ENCODE data around the gene KHDC1L.

Gene KHDC1L

DNA sequence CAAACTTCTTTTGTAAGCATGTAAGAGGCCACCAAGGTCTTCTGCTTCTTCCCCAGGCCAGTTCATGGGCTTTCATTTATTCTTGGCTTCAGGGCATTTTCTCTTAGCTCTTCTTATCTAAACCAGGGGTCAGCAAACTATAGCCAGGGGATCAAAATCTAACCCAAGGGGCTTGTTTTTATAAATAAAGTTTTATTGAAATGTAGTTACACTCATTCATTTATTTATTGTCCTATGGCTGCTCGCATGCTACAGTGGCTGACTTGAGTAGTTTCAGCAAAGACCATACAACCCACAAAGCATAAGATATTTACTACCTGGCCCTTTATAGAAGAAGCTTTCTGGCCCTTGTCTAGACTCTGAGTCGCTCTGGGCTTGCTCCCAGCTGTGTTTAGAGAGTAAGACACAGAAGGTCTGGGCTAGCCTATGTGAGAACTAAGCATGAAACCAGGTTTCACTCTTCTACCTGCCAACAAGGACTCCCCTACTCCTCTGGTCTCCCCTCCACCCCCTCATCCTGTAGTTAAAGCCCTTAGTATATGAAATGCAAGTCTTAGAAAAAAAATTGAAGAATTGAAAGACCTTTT lies 43.2 kb downstream of the KHDC1L start:
- no peak overlapping the region for H3K4me2 ChIP-seq (ENCODE audit: insufficient read depth, low read length)
- ATAC-seq (ENCODE audit: insufficient read depth, low read depth), result no peak

DNA sequence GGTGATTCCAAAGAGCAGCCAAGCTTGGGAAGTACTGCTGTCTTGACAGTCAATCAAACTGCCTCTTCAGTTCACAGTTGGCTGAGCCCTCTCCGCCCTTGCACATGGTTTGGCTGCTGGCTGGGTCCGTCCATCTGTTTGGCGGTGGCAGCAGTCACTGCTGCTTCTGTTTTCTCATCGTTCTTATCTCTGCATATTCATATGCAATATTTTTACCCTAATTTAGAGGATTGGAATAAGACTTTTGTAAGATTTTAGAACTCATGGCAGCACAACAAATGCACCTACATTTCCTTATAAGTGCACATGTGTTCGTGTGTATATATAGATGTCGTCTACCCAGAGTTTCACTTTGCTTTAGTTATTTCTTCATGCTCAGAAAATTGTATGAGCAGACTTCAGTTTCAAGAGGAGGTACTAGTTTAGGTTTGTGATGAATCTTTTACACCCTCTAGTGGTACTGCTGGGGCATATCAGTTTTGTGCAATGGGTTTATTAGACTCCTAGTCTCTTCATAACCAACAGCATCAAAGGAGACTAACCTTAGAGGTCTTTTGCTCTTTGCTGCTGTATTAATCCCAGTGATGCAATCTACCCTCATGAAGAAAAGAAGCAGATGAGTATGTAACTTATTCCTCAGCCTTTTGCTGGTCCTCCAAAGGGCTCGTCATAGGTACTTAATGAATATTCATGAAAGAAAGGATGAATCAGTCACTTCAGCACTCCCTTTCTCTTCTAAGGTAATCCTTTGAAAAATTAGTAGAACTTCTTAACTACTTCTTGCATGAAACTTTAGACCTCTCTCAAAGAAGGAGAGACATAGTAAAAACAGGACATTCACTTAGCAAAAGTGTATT lies 44.3 kb downstream of the KHDC1L start:
- no peaks in the 10 kb centered on the region for H4K20me1 ChIP-seq (ENCODE audit: insufficient read depth, low read length)
- peak; percentile 15 for DNase-seq
- peak; percentile 97 for ATAC-seq (ENCODE audit: insufficient read depth, low read depth)
- H3K9ac ChIP-seq (ENCODE audit: low read depth, low read length), result no peak overlapping the region
- H3K36me3 ChIP-seq (ENCODE audit: insufficient read depth, low read length), result no peaks in the 10 kb centered on the region
- no peaks in the 10 kb centered on the region for H3K9me3 ChIP-seq (ENCODE audit: insufficient read depth, low read length, severe bottlenecking)
- peak overlapping the region; percentile 4; the same call in 1 of the 2 replicates for H2AFZ ChIP-seq (ENCODE audit: low read depth, low read length)
- no peaks in the 10 kb centered on the region for H3K4me1 ChIP-seq (ENCODE audit: insufficient read depth, low read length)
- H3K4me2 ChIP-seq (ENCODE audit: insufficient read depth, low read length), result no peak overlapping the region
- no peak overlapping the region for H3K4me3 ChIP-seq (ENCODE audit: low read depth in 1 of 2, low read length in 2 of 2)
- no peaks in the 10 kb centered on the region for H3K79me2 ChIP-seq (ENCODE audit: insufficient read depth, low read length)
- TF ChIP-seq EZH2 (IDR thresholded peaks at IDR 0.05; ENCODE audit: borderline replicate concordance, low read depth, low read length, severe bottlenecking), result no peak
- TF ChIP-seq, protein P1, sequence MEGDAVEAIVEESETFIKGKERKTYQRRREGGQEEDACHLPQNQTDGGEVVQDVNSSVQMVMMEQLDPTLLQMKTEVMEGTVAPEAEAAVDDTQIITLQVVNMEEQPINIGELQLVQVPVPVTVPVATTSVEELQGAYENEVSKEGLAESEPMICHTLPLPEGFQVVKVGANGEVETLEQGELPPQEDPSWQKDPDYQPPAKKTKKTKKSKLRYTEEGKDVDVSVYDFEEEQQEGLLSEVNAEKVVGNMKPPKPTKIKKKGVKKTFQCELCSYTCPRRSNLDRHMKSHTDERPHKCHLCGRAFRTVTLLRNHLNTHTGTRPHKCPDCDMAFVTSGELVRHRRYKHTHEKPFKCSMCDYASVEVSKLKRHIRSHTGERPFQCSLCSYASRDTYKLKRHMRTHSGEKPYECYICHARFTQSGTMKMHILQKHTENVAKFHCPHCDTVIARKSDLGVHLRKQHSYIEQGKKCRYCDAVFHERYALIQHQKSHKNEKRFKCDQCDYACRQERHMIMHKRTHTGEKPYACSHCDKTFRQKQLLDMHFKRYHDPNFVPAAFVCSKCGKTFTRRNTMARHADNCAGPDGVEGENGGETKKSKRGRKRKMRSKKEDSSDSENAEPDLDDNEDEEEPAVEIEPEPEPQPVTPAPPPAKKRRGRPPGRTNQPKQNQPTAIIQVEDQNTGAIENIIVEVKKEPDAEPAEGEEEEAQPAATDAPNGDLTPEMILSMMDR (IDR thresholded peaks at IDR 0.05; ENCODE audit: borderline replicate concordance, extremely low read depth, low read length, poor library complexity, severe bottlenecking), result peak; percentile 87
- H3K27ac ChIP-seq (ENCODE audit: low read length), result no peak overlapping the region
- no peaks in the 10 kb centered on the region for H3K27me3 ChIP-seq (ENCODE audit: insufficient read depth, low read length, poor library complexity)

More for the DNA sequence above, 43.2 kb downstream of the KHDC1L start:
- Histone ChIP-seq H3K79me2 (ENCODE audit: insufficient read depth, low read length) (no peaks in the 10 kb centered on the region), H3K4me3 (ENCODE audit: low read depth in 1 of 2, low read length in 2 of 2) (no peak overlapping the region), H3K4me1 (ENCODE audit: insufficient read depth, low read length) (no peaks in the 10 kb centered on the region), H3K9me3 (ENCODE audit: insufficient read depth, low read length, severe bottlenecking) (no peaks in the 10 kb centered on the region), H4K20me1 (ENCODE audit: insufficient read depth, low read length) (no peaks in the 10 kb centered on the region), H3K36me3 (ENCODE audit: insufficient read depth, low read length) (no peaks in the 10 kb centered on the region), H3K27ac (ENCODE audit: low read length) (no peak overlapping the region), H2AFZ (ENCODE audit: low read depth, low read length) (no peak overlapping the region), H3K9ac (ENCODE audit: low read depth, low read length) (no peak overlapping the region), H3K27me3 (ENCODE audit: insufficient read depth, low read length, poor library complexity) (no peaks in the 10 kb centered on the region)
- TF ChIP-seq, protein P1 (IDR thresholded peaks at IDR 0.05; ENCODE audit: borderline replicate concordance, extremely low read depth, low read length, poor library complexity, severe bottlenecking), result no peak
- TF ChIP-seq EZH2 (IDR thresholded peaks at IDR 0.05; ENCODE audit: borderline replicate concordance, low read depth, low read length, severe bottlenecking), result no peak
- DNase-seq, result no peak

DNA sequence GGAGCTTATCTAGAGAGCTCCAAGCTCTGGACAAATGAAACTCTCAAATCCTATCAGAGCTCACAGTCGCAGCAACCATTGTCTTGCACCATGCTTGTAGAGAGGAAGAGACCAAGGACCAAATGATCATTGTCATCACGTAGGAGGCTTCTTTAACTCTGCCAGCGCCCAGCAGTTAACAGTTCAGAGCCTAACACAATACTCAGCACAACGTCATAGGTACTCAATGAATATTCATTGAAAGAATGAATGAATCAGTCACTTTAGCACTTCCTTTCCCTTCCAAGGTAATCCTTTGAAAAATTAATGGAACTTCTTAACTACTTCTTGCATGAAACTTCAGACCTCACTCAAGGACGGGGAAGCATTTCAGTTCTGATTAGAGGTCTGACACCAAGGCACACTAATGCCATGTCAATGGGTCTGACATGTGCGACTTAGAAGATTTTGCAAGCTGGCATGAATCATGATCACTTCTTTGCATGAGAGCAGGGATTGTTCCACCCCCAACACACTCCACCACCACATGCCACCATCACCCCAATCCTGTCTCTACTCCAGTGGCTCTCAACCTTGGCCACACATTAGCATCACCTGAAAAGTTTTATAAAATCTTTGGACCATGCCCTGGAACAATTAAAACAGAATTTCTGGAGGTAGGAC lies 45.1 kb downstream of the KHDC1L start:
- Histone ChIP-seq H3K36me3 (ENCODE audit: insufficient read depth, low read length) (no peaks in the 10 kb centered on the region), H3K9ac (ENCODE audit: low read depth, low read length) (no peak overlapping the region), H3K27me3 (ENCODE audit: insufficient read depth, low read length, poor library complexity) (no peaks in the 10 kb centered on the region), H3K4me3 (ENCODE audit: low read depth in 1 of 2, low read length in 2 of 2) (no peak overlapping the region), H3K4me1 (ENCODE audit: insufficient read depth, low read length) (no peaks in the 10 kb centered on the region), H3K79me2 (ENCODE audit: insufficient read depth, low read length) (no peaks in the 10 kb centered on the region), H2AFZ (ENCODE audit: low read depth, low read length) (no peak overlapping the region), H3K9me3 (ENCODE audit: insufficient read depth, low read length, severe bottlenecking) (no peaks in the 10 kb centered on the region), H3K27ac (ENCODE audit: low read length) (no peak overlapping the region), H3K4me2 (ENCODE audit: insufficient read depth, low read length) (no peak overlapping the region), H4K20me1 (ENCODE audit: insufficient read depth, low read length) (no peaks in the 10 kb centered on the region)
- DNase-seq (no peak), ATAC-seq (ENCODE audit: insufficient read depth, low read depth) (no peak)
- no peak for TF ChIP-seq EZH2 (IDR thresholded peaks at IDR 0.05; ENCODE audit: borderline replicate concordance, low read depth, low read length, severe bottlenecking)
- TF ChIP-seq, protein P1 (IDR thresholded peaks at IDR 0.05; ENCODE audit: borderline replicate concordance, extremely low read depth, low read length, poor library complexity, severe bottlenecking), result no peak
